ENCODE results near the gene ACYP2. TPM values are rescaled to one million over a fixed set of nuclear protein-coding genes. Genes with fewer than 3 reads are reported as not detected.
"Not testable (repeated sequence)": the region's sequence is repeated elsewhere in the genome, so short reads cannot be mapped to it uniquely, and the experiment has no call there.

Gene ACYP2
- total RNA-seq (ENCODE audit: low replicate concordance) = 9.8 and 10.1 TPM in 2 replicates
- long read RNA-seq, partial matches to known transcripts = 0 of 6 reads
- long read RNA-seq, other reads (novel, unspliced or antisense) = 5 of 6 reads

- Mint-ChIP-seq H3K4me3 (peak within 1 kb of the TSS; percentile 92), H3K36me3 (peaks cover 8% of the 10 kb centered on the region), H3K4me1 (ENCODE audit: unreplicated experiment) (no peaks in the 10 kb centered on the region), H3K9me3 (peaks cover 6% of the 10 kb centered on the region), H3K27me3 (no peaks in the 10 kb centered on the region), H3K27ac (peak within 1 kb of the TSS; percentile 97)
- TF ChIP-seq CTCF (conservative IDR thresholded peaks at IDR 0.05) = no peak
- peak; percentile 91 for DNase-seq (ENCODE audit: extremely low spot score, unreplicated experiment)
Measured at GRCh38 chr2:54115284-54116137, at the start of gene ACYP2. TSS of gene ACYP2 (plus strand) at chr2:54115615.

- Mint-ChIP-seq H3K4me1 (ENCODE audit: unreplicated experiment) (peaks cover under 1% of the 10 kb centered on the region), H3K27ac (no peak overlapping the region), H3K9me3 (no peaks in the 10 kb centered on the region), H3K36me3 (peaks cover under 1% of the 10 kb centered on the region), H3K4me3 (no peak overlapping the region), H3K27me3 (no peaks in the 10 kb centered on the region)
- no peak for DNase-seq (ENCODE audit: extremely low spot score, unreplicated experiment)
- no peak for TF ChIP-seq CTCF (conservative IDR thresholded peaks at IDR 0.05)
Measured at GRCh38 chr2:54065891-54066290, 49.5 kb upstream of the ACYP2 start.

GRCh38 chr2:54067851-54068375 lies 47.5 kb upstream of the ACYP2 start:
- no peaks in the 10 kb centered on the region for H3K9me3 Mint-ChIP-seq
- TF ChIP-seq CTCF (conservative IDR thresholded peaks at IDR 0.05) = no peak
- peaks cover 5% of the 10 kb centered on the region for H3K4me1 Mint-ChIP-seq (ENCODE audit: unreplicated experiment)
- no peak overlapping the region for H3K4me3 Mint-ChIP-seq
- no peak for DNase-seq (ENCODE audit: extremely low spot score, unreplicated experiment)
- H3K36me3 Mint-ChIP-seq = peaks cover 4% of the 10 kb centered on the region
- H3K27ac Mint-ChIP-seq = no peak overlapping the region
- H3K27me3 Mint-ChIP-seq = no peaks in the 10 kb centered on the region

GRCh38 chr2:54072483-54072882 lies 42.9 kb upstream of the ACYP2 start:
- H3K27me3 Mint-ChIP-seq; H3K4me3 Mint-ChIP-seq; H3K9me3 Mint-ChIP-seq; H3K36me3 Mint-ChIP-seq; H3K4me1 Mint-ChIP-seq (ENCODE audit: unreplicated experiment); DNase-seq (ENCODE audit: extremely low spot score, unreplicated experiment); H3K27ac Mint-ChIP-seq: not testable (repeated sequence)

- Mint-ChIP-seq H3K9me3 (no peaks in the 10 kb centered on the region), H3K4me1 (ENCODE audit: unreplicated experiment) (peaks cover 5% of the 10 kb centered on the region), H3K27me3 (no peaks in the 10 kb centered on the region), H3K27ac (no peak overlapping the region), H3K36me3 (peaks cover 4% of the 10 kb centered on the region), H3K4me3 (no peak overlapping the region)
- DNase-seq (ENCODE audit: extremely low spot score, unreplicated experiment) = no peak
- no peak for TF ChIP-seq CTCF (conservative IDR thresholded peaks at IDR 0.05)
Measured at GRCh38 chr2:54073796-54074195, 41.6 kb upstream of the ACYP2 start.
